Measurements from ENCODE around the gene GUCD1.

The GUCD1 gene

DNA sequence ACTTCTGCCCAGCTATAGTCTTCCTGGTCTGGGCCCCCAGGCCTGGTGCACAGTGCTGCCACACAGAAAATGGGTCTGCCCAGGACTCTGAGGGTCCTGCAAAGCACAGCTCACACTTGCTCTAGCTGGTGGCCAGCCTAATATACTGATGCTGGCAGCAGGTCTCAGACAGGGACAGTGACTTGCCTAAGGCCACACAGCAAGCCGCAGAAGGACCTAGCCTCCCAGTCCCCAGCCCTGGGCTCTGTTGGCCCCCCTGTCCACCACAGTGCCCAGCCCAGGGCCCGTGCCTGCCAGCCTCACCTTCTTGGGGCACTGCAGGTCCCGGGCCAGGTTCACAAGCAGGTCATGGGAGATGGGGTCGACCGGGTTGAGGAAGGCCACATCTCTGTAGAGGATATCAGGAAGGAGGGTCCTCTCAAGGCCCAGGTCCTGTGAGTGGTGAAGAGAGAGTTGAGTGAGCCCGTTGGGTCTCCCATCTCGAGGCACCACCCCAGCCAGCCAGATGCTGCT, 34.6 kb upstream of the GUCD1 start:
- no peak for DNase-seq

DNA sequence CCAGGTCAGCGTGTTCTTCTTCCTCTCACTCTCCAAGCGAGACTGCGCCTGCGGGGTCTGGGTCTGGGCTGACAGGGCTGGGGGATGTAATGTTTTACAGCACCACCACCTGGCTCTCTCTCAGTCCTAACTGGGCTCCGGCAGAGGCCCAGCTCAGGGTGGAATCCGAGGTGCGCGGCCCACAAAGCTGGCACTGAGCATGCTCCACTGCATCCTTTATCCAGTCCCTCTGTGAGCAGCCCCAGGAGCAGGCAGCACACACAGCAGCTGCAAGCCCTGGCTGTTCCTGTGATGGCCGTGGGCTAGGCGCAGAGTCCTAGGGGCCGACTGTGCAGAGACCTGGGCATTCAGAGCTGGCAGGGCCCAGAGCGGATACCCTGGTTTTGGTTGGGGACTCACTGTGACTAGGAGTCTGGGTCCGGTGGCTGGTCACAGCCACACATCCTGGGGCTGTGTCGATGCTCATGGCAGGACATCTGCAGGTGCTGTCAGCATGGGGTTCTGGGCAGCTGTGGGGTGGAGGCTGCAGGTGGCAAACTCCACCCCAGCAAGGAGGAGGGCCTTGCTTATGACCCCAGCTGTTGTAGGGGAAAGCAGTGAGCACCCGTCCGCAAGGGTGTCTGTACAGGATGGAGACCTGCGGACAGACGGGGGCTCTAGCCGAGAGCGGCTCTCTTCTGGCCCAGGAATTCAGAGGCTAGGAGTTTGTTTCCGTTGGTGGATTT, 34.0 kb upstream of the GUCD1 start:
- no peak for DNase-seq

- DNase-seq = no peak
These were observed 33.4 kb upstream of the GUCD1 start for GRCh38 chr22:24588381-24588756.

DNA sequence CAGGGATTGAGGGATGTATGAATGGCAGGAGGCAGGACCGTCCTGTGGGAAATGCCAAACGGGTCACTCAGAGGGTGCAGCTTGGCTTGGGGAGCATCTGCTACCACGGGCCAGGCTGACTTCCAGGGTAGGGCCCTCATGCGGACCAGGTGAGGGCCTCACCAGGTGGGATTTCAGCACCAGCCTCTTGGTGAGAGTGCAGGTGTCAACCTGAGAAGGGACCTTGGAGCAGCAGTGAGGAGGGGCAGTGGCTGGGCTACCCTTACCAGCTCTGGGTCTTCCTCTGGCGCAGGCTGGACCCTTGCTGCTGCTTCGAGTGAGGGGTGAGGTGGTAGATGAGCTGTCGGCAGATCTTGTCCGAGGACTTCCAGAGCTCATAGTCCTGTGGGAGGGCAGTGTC, 33.0 kb upstream of the GUCD1 start:
- DNase-seq = no peak

DNA sequence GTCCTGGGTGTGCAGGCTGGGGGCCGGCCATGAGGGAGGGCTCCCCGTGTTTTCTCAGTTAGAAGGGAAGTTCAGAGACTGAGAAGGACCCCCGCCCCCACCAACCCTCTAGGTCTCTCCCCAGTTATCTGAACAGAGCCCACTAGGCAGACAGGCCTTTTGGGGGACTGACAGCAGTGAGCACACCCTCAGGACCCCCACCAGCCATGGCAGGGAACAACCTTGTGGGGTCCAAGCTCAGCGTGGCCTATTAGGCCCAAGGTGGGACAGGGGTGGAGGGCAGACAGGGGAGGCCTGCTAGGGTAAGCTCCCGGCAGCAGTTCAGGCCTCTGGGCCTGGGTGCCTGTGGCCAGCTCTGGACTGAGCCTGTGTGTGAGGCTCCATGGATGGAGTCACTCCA, 32.3 kb upstream of the GUCD1 start:
- DNase-seq = no peak

DNA sequence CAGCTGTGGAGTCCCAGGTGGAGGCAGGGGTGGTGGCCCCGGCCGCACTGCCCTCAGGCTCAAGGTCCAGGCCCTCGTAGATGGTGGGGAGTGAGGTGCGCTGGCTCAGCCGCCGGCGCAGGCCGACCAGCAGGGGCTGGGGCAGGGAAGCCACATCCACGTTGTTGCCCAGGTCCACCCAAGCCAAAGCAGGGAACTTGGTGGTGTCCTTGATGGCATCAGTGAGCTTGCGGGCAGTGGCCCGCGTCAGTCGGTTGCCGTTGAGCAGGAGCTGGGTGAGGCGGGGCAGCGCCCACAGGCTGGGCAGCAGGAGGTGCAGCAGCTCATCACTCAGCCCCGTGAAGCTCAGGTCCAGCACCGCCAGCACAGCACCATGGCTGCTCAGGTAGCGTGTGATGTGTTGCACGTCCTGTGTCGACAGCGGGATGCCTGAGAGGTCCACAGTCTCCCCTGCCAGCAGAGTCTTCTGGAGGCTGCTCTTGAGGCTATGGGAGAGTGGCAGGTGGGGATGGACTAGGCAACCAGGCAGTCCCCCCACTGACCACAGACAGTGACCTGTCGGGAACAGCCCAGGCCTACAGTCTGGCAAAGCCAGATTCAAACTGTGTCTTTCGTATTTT, 31.1 kb upstream of the GUCD1 start:
- DNase-seq = no peak

GRCh38 chr22:24585461-24585860, 30.5 kb upstream of the GUCD1 start:
- no peak for DNase-seq

- DNase-seq = no peak
These were observed 30.0 kb upstream of the GUCD1 start for GRCh38 chr22:24584871-24585411.

GRCh38 chr22:24584166-24584790, 29.3 kb upstream of the GUCD1 start:
- DNase-seq = no peak

- DNase-seq = peak; percentile 79
These were observed 28.6 kb upstream of the GUCD1 start for GRCh38 chr22:24583221-24584165.

- DNase-seq = no peak
These were observed 27.3 kb upstream of the GUCD1 start for GRCh38 chr22:24582056-24582814.

- DNase-seq = no peak
These were observed 25.3 kb upstream of the GUCD1 start for GRCh38 chr22:24580276-24580675.

DNA sequence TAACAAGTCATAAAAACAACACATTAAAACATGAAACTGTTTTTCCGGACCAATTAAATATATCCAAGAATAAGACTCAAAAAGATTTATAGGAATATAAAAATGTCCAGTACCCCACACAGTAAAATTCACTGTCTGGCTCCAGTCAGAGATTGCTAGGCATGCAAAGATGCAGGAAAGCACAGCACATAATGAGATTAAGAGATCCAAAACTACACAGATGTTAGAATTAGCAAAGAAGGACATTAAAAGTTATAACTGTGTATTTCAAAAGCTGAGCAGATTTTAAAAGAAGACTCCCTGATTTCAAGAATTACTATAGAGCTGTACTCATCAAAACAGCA, 24.3 kb upstream of the GUCD1 start:
- DNase-seq = no peak

GRCh38 chr22:24578355-24579257, 23.7 kb upstream of the GUCD1 start:
- no peak for DNase-seq

DNA sequence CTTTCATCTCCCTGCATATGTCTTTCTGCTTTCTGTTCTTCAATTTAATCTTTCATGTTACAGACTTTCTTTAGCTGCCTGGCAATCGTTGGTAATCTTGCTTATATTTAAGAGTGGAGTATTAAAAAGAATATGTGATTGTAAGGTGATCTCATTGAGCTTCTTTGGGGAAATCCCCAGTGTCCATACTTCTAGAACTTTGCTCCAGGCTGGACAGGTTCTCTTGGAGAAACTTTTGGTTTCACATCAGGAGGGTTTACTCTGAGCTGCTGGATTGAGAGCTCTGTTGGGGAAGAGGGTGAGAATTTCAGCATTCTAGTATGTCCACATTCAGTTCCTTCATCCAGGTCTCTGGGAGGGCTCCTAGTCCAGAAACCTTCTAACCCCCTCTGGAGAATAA, 21.8 kb upstream of the GUCD1 start:
- DNase-seq = no peak

DNA sequence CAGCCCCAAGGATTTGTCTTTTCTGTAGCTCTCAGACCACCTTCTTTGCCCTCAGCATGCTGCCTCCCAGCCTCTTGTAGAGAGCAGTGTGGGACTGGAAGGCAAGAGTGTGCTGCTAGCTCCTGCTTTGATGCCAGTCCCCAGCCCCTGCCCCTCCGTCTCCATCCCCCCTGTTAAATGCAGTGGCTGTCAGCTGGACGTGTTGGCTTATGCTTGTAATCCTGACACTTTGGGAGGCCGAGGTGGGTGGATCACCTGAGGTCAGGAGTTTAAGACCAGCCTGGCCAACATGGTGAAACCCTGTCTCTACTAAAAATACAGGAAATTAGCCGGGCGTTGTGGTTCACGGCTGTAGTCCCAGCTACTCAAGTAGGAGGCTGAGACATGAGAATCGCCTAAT, 16.3 kb upstream of the GUCD1 start:
- no peak for DNase-seq

GRCh38 chr22:24567668-24568067, 12.7 kb upstream of the GUCD1 start:
- DNase-seq = no peak

DNA sequence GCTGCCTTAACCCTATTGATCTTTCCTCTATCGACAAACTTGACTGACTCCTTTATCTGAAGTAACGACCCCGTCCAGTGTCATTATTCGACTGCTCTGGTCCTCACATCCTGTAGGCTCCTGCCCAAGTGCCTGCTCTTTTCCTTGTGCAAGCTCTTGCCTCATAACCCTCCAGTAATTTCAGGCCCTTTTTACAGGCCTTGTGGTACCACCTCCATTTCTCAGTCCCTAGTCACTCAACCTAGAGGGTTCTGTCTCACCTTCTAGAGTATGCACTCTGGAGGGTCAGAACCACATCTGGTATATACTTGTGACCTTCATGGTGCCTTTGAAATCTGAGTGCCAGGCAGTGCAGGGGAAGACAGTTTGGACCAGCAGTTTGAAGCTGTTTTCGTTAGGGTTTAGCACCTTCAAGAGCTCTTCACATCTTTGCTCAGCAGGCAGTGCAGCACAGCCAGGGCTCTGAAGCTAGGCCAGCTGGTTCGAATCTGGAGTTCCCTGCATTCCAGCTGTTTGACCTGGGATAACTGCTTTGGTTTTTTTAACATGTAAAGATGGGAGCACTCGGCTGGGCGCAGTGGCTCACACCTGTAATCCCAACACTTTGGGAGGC, 12.1 kb upstream of the GUCD1 start:
- DNase-seq = peak; percentile 75

DNA sequence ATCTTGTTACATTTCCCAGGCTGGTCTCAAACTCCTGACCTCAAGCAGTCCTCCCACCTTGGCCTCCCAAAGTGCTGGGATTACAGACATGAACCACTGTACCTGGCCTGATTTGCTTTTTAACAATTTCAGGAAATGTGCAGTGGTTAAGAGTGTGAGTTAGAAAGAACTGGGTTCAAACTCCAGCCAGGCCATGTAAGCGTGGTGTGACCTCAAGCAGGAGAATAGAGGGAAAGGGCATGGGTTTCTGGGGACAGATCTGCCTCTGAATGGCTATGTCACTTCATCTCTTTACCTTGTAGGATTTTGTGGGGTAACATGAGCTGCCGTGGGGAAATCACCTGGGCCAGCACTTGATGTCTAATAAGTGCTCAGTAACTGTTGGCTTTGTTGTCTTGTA, 10.1 kb upstream of the GUCD1 start:
- no peak for DNase-seq

DNA sequence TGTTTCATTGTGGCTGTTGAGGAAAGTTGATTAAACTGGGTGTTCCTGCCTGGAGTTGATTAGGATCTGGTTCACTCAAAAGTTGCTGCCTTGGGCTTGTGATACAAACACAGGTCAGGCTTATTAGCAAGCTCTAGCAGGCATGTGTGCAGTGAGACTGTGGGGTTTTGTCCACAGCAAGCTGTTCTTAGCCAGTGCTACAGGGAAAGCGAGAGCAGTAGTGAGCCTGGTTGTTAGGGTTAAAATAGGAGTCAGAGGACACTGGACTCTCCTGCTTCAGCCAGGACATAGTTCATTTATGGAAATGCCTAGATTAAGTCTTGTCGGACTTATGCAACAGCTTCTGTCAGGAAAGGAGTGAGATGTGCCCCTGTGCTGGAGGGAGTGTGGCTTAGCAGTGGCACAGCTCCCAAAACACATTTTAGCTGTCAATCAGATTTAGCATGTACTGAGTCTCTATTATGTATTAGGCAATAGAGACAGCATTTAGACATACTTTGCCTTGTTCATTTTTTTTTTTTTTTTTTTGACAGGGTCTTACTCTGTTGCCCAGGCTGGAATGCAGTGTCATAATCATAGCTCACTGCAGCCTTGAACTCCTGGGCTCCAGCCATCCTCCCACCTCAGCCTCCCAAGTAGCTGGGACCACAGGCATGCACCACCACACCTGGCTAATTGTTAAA, 9.6 kb upstream of the GUCD1 start:
- no peak for DNase-seq

All from DMS79 treated with DMSO at 0.1 percent for 48 hours (cell line).